AG09309 (cell line): ENCODE data around the gene KDM6A.

ENCODE experiments used
- DNase-seq: peaks from one replicate; pipeline ENCODE4 v3.0.0-alpha.2; 2010; ENCODE audit warnings: low read depth
- H3K4me3 ChIP-seq: 2 replicates; pipeline ENCODE4 v1.5.1; 2011; ENCODE audit warnings: mild to moderate bottlenecking, low read depth, low read length, moderate library complexity; ENCODE audit not compliant: control insufficient read depth
- CTCF ChIP-seq: IDR thresholded peaks from 2 replicates; pipeline ENCODE4 v1.5.1; 2011; ENCODE audit warnings: mild to moderate bottlenecking, low read depth, low read length, inconsistent platforms; ENCODE audit not compliant: insufficient read depth, control insufficient read depth; ENCODE audit errors: missing control alignments

The KDM6A gene

GRCh38 chrX:44972132-44972531, 99.1 kb downstream of the KDM6A start:
- DNase-seq = no peak
- no peak for TF ChIP-seq CTCF
- no peak overlapping the region for H3K4me3 ChIP-seq

GRCh38 chrX:44973420-44973932, 100.5 kb downstream of the KDM6A start:
- no peak for DNase-seq
- no peak for TF ChIP-seq CTCF
- no peak overlapping the region for H3K4me3 ChIP-seq

GRCh38 chrX:44974451-44974850, 101.5 kb downstream of the KDM6A start:
- no peak for TF ChIP-seq CTCF
- no peak for DNase-seq
- H3K4me3 ChIP-seq = no peak overlapping the region

- TF ChIP-seq CTCF = no peak
These were observed 102.8 kb downstream of the KDM6A start for GRCh38 chrX:44975666-44976263.

GRCh38 chrX:44978976-44979375, 106.0 kb downstream of the KDM6A start:
- H3K4me3 ChIP-seq = no peak overlapping the region
- no peak for DNase-seq
- TF ChIP-seq CTCF = no peak

More at GRCh38 chrX:44975666-44976263, 102.8 kb downstream of the KDM6A start:
- no peak overlapping the region for H3K4me3 ChIP-seq
- DNase-seq = no peak

GRCh38 chrX:44980403-44980802, 107.4 kb downstream of the KDM6A start:
- no peak for TF ChIP-seq CTCF
- H3K4me3 ChIP-seq = no peak overlapping the region
- DNase-seq = no peak

- no peak for DNase-seq
- TF ChIP-seq CTCF = no peak
- no peak overlapping the region for H3K4me3 ChIP-seq
These were observed 107.9 kb downstream of the KDM6A start for GRCh38 chrX:44980883-44981282.
